Measurements from ENCODE around the gene TTC7B.

Gene TTC7B

GRCh38 chr14:90603336-90603735, 212.9 kb downstream of the TTC7B start:
- DNase-seq (ENCODE audit: low read depth), result peak; percentile 19
- TF ChIP-seq, protein P1, sequence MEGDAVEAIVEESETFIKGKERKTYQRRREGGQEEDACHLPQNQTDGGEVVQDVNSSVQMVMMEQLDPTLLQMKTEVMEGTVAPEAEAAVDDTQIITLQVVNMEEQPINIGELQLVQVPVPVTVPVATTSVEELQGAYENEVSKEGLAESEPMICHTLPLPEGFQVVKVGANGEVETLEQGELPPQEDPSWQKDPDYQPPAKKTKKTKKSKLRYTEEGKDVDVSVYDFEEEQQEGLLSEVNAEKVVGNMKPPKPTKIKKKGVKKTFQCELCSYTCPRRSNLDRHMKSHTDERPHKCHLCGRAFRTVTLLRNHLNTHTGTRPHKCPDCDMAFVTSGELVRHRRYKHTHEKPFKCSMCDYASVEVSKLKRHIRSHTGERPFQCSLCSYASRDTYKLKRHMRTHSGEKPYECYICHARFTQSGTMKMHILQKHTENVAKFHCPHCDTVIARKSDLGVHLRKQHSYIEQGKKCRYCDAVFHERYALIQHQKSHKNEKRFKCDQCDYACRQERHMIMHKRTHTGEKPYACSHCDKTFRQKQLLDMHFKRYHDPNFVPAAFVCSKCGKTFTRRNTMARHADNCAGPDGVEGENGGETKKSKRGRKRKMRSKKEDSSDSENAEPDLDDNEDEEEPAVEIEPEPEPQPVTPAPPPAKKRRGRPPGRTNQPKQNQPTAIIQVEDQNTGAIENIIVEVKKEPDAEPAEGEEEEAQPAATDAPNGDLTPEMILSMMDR (IDR thresholded peaks at IDR 0.05; ENCODE audit: low read depth, low read length, missing control alignments), result no peak
- in situ Hi-C loops (cut with HindIII; ENCODE audit: low sequenced_read_pairs), result no loop called here
- no peak overlapping the region for H3K4me3 ChIP-seq (ENCODE audit: low read depth, low read length)

DNA sequence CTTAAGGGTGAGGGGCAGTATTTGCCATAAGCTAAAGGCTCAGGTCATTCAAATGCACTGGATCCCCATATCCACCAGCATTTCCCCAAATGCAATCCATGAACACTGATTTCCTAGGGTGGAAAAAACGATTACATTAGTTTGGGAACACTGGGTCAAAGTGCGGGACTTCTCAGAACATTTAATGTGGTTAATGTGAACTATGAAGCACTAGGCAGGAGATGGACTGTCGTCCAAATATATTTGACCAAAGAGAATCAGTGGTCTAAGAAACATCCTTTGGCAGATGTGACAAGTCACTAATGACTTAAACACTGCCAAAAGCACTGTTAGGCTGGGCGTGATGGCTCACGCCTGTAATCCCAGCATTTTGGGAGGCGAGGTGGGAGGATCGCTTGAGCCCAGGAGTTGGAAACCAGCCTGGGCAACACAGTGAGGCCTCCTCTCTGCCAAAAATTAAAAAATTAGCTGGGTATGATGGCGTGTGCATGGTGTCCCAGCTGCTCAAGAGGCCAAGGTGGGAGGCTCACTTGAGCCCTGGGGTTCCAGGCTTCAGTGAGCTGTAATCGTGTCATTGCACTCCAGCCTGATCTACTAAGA, 214.0 kb downstream of the TTC7B start:
- no peak overlapping the region for H3K4me3 ChIP-seq (ENCODE audit: low read depth, low read length)
- in situ Hi-C loops (cut with HindIII; ENCODE audit: low sequenced_read_pairs), result no loop called here
- TF ChIP-seq, protein P1 (IDR thresholded peaks at IDR 0.05; ENCODE audit: low read depth, low read length, missing control alignments), result no peak
- no peak for DNase-seq (ENCODE audit: low read depth)

- H3K4me3 ChIP-seq (ENCODE audit: low read depth, low read length), result no peak overlapping the region
- no peak for DNase-seq (ENCODE audit: low read depth)
- TF ChIP-seq, protein P1 (IDR thresholded peaks at IDR 0.05; ENCODE audit: low read depth, low read length, missing control alignments), result no peak
- in situ Hi-C loops (cut with HindIII; ENCODE audit: low sequenced_read_pairs), result no loop called here
These were observed 214.7 kb downstream of the TTC7B start for GRCh38 chr14:90601563-90601962.

DNA sequence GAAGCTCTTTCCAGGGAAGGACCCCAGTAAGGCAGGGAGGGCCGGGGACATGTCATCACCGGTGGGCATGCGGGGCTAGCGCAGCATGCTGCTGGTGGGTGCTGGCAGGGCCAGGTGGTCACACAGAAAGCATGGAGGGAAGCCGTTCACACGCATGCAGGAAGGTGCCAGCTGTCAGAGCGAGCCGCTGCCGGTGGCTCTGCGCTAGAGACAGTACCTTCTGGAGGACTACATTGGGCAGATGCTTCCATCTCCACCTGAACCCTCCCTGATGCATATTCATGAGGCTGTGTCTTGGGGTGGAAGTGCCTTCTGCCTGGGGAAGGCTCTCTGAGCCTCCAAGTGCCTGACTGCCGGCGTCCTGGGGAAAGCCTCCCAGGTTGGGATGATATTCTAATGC, 215.6 kb downstream of the TTC7B start:
- no peak for DNase-seq (ENCODE audit: low read depth)
- H3K4me3 ChIP-seq (ENCODE audit: low read depth, low read length), result no peak overlapping the region
- TF ChIP-seq, protein P1 (IDR thresholded peaks at IDR 0.05; ENCODE audit: low read depth, low read length, missing control alignments), result no peak
- in situ Hi-C loops (cut with HindIII; ENCODE audit: low sequenced_read_pairs), result no loop called here

- DNase-seq (ENCODE audit: low read depth), result no peak
- H3K4me3 ChIP-seq (ENCODE audit: low read depth, low read length), result no peak overlapping the region
- in situ Hi-C loops (cut with HindIII; ENCODE audit: low sequenced_read_pairs), result loop anchor here (10.0 kb wide), 1 partner anchor 145 kb away; no protein-coding TSS in a partner anchor
- TF ChIP-seq, protein P1 (IDR thresholded peaks at IDR 0.05; ENCODE audit: low read depth, low read length, missing control alignments), result peak; percentile 13
These were observed 216.3 kb downstream of the TTC7B start for GRCh38 chr14:90599748-90600507.

DNA sequence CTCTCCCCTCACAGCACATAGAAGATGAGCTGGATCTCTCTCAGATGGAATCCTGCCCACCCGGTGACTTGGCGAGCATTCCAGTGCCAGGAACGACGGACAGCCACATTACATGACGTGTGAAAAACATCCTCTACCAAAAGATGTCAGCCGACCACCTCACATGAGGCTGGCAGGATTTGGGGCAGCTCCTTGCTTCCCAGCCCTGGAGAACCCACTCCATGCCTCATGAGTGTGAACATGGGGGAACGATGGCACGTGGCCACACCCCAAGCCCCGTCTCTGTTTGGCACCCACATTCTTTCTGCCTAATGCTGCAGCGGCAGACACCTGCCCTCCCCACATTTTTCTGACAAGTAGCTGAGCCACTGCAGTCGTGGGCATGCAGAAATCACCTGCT, 216.9 kb downstream of the TTC7B start:
- in situ Hi-C loops (cut with HindIII; ENCODE audit: low sequenced_read_pairs), result loop anchor here (10.0 kb wide), 1 partner anchor 145 kb away; no protein-coding TSS in a partner anchor
- DNase-seq (ENCODE audit: low read depth), result no peak
- H3K4me3 ChIP-seq (ENCODE audit: low read depth, low read length), result no peak overlapping the region
- TF ChIP-seq, protein P1 (IDR thresholded peaks at IDR 0.05; ENCODE audit: low read depth, low read length, missing control alignments), result no peak
